Hematopoietic multipotent progenitor cell treated with erythropoietin and hydrocortisone succinate and interleukin-3 and kit ligand, for 6 days (in vitro differentiated cells): Measurements from ENCODE around the gene PTPRN2.
"Not testable (repeated sequence)": the region's sequence is repeated elsewhere in the genome, so short reads cannot be mapped to it uniquely, and the experiment has no call there.

Experiments used
- DNase-seq: peaks from one replicate; pipeline ENCODE4 v3.0.0-alpha.2; 2015

The PTPRN2 gene

GRCh38 chr7:158530800-158531609 is 56.6 kb downstream of the PTPRN2 start:
- DNase-seq, result no peak

GRCh38 chr7:158529181-158530096 is 58.2 kb downstream of the PTPRN2 start:
- no peak for DNase-seq

- DNase-seq, result no peak
Observed at GRCh38 chr7:158527915-158528502, 59.6 kb downstream of the PTPRN2 start.

- no peak for DNase-seq
Observed at GRCh38 chr7:158527495-158527894, 60.1 kb downstream of the PTPRN2 start.

GRCh38 chr7:158527038-158527437 is 60.6 kb downstream of the PTPRN2 start:
- DNase-seq, result no peak

- no peak for DNase-seq
Observed at GRCh38 chr7:158526531-158526930, 61.1 kb downstream of the PTPRN2 start.

- no peak for DNase-seq
Observed at GRCh38 chr7:158525648-158526484, 61.8 kb downstream of the PTPRN2 start.

GRCh38 chr7:158524749-158525635 is 62.6 kb downstream of the PTPRN2 start:
- DNase-seq, result no peak

GRCh38 chr7:158524286-158524685 is 63.3 kb downstream of the PTPRN2 start:
- not testable (repeated sequence) for DNase-seq

GRCh38 chr7:158523877-158524276 is 63.7 kb downstream of the PTPRN2 start:
- DNase-seq, result not testable (repeated sequence)

GRCh38 chr7:158523165-158523856 is 64.3 kb downstream of the PTPRN2 start:
- DNase-seq, result not testable (repeated sequence)

- not testable (repeated sequence) for DNase-seq
Observed at GRCh38 chr7:158521795-158522194, 65.8 kb downstream of the PTPRN2 start.

GRCh38 chr7:158520825-158521224 is 66.8 kb downstream of the PTPRN2 start:
- DNase-seq, result no peak

- DNase-seq, result no peak
Observed at GRCh38 chr7:158519633-158520174, 67.9 kb downstream of the PTPRN2 start.

- DNase-seq, result no peak
Observed at GRCh38 chr7:158518980-158519632, 68.5 kb downstream of the PTPRN2 start.

GRCh38 chr7:158517571-158517970 is 70.1 kb downstream of the PTPRN2 start:
- DNase-seq, result no peak

- no peak for DNase-seq
Observed at GRCh38 chr7:158517072-158517471, 70.6 kb downstream of the PTPRN2 start.

- no peak for DNase-seq
Observed at GRCh38 chr7:158516524-158516923, 71.1 kb downstream of the PTPRN2 start.

- no peak for DNase-seq
Observed at GRCh38 chr7:158512869-158513268, 74.8 kb downstream of the PTPRN2 start.

- DNase-seq, result no peak
Observed at GRCh38 chr7:158512042-158512441, 75.6 kb downstream of the PTPRN2 start.
